Measurements from ENCODE around the gene ZSCAN26. TPM values are rescaled to one million over a fixed set of nuclear protein-coding genes. Genes with fewer than 3 reads are reported as not detected.

The ZSCAN26 gene
- total and polyA plus RNA-seq, 8 donors: 7.0 to 46.9 (median 12.9) TPM

DNA sequence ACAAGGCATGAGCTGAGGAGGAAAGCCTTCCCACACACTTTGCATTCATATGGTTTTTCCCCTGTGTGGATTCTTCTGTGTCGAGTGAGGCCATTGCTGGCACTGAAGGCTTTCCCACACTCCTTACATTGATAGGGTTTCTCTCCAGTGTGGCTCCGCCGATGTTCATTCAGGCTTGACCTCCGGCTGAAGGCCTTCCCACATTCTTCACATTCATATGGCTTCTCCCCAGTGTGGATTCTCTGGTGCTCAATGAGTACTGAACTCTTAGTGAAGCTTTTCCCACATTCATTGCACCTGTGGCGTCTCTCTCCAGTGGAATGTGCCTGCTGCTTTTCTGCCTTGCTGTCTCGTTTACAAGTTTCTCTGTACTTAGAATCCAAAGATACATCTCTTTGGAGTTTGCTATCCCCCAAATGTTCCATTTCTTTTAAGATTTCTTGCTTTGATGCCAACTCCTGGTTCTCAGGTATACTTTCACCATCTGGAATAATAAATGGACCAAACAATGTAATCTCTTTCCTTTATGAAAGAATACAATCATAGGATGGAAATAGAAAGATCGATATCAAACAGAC is 59.5 kb downstream of the ZSCAN26 start:
- peaks cover 22 to 49% (median 38%) of the 10 kb centered on the region in 4 donors for H3K9me3 ChIP-seq
- H3K4me3 ChIP-seq: no peak overlapping the region
- H3K27ac ChIP-seq: no peak overlapping the region
- H3K27me3 ChIP-seq: no peaks in the 10 kb centered on the region
- intact Hi-C loops (cut with DNase I; ENCODE audit: low total_unique reads): no loop called here
- peaks cover 23 to 84% (median 51%) of the 10 kb centered on the region in 4 donors for H3K36me3 ChIP-seq
- WGBS, 5 donors: 95 to 98% (median 96%) methylated on average over 7 of the region's 7 CpGs
- no peaks in the 10 kb centered on the region for H3K4me1 ChIP-seq
- no peak for TF ChIP-seq EP300 (IDR thresholded peaks at IDR 0.05)
- TF ChIP-seq POLR2A (IDR thresholded peaks at IDR 0.05): no peak
- no peak for TF ChIP-seq POLR2AphosphoS5 (IDR thresholded peaks at IDR 0.05)
- TF ChIP-seq CTCF (IDR thresholded peaks at IDR 0.05): no peak
- DNase-seq: no peak

Small RNAs within 50 kb of the gene (small RNA-seq; reads per million reads assigned to genes)
- gene AL021997.1: 0 reads per million in 4 donors
- 0 reads per million in 4 donors for gene AL021997.2

Other genes starting within 250 kb of the ZSCAN26 start
- gene ZNF165, start 186.6 kb upstream of the ZSCAN26 start, total RNA-seq: 1 to 10 TPM in 4 of 5 donors, not detected in 1; 1.2 to 4.2 (median 2.7) TPM
- gene ZNF165, start 186.6 kb upstream of the ZSCAN26 start, polyA plus RNA-seq: 1 to 10 TPM; 1.7 to 2.3 (median 1.8) TPM
- gene ZSCAN16, start 142.5 kb upstream of the ZSCAN26 start, total RNA-seq: 1 to 10 TPM in 4 of 5 donors, not detected in 1; 3.8 to 9.0 (median 4.9) TPM
- gene ZSCAN16, start 142.5 kb upstream of the ZSCAN26 start, polyA plus RNA-seq: 10 to 100 TPM in 1 of 3 donors, 1 to 10 TPM in 2; 6.1 to 13.0 (median 7.1) TPM
- 100 to 1,000 TPM in 1 of 5 donors, 10 to 100 TPM in 3, 1 to 10 TPM in 1; 6.4 to 101 (median 17.8) TPM for gene ZKSCAN8, start 125.3 kb upstream of the ZSCAN26 start, total RNA-seq
- gene ZKSCAN8, start 125.3 kb upstream of the ZSCAN26 start, polyA plus RNA-seq: 1 to 10 TPM; 1.8 to 2.9 (median 1.8) TPM
- 10 to 100 TPM in 3 of 5 donors, 1 to 10 TPM in 2; 1.8 to 37.9 (median 15.1) TPM for gene ZSCAN9, start 41.9 kb upstream of the ZSCAN26 start, total RNA-seq
- gene ZSCAN9, start 41.9 kb upstream of the ZSCAN26 start, polyA plus RNA-seq: 1 to 10 TPM; 5.7 to 7.9 (median 7.0) TPM
- 1 to 10 TPM in 4 of 5 donors, under 1 TPM in 1; under 0.01 to 6.4 (median 2.0) TPM for gene ZKSCAN4, start 14.9 kb upstream of the ZSCAN26 start, total RNA-seq
- gene ZKSCAN4, start 14.9 kb upstream of the ZSCAN26 start, polyA plus RNA-seq: 1 to 10 TPM; 1.8 to 3.8 (median 2.6) TPM
- gene NKAPL, start 7.8 kb upstream of the ZSCAN26 start, total RNA-seq: under 1 TPM in 2 of 5 donors, not detected in 3; 0.45 to 0.55 TPM
- 1 to 10 TPM in 2 of 3 donors, under 1 TPM in 1; 0.87 to 4.4 (median 2.2) TPM for gene NKAPL, start 7.8 kb upstream of the ZSCAN26 start, polyA plus RNA-seq
- gene PGBD1, start 14.4 kb downstream of the ZSCAN26 start, total RNA-seq: 1 to 10 TPM in 3 of 5 donors, under 1 TPM in 2; 0.58 to 5.8 (median 5.1) TPM
- gene PGBD1, start 14.4 kb downstream of the ZSCAN26 start, polyA plus RNA-seq: 1 to 10 TPM in 2 of 3 donors, under 1 TPM in 1; 0.92 to 2.0 (median 1.4) TPM
- gene ZSCAN31, start 69.0 kb downstream of the ZSCAN26 start, total RNA-seq: 10 to 100 TPM in 2 of 5 donors, 1 to 10 TPM in 3; 2.3 to 13.4 (median 9.9) TPM
- gene ZSCAN31, start 69.0 kb downstream of the ZSCAN26 start, polyA plus RNA-seq: 1 to 10 TPM; 2.7 to 8.2 (median 5.3) TPM
- 10 to 100 TPM in 1 of 5 donors, 1 to 10 TPM in 4; 2.3 to 31.2 (median 4.6) TPM for gene ZKSCAN3, start 82.8 kb downstream of the ZSCAN26 start, total RNA-seq
- gene ZKSCAN3, start 82.8 kb downstream of the ZSCAN26 start, polyA plus RNA-seq: 1 to 10 TPM in 2 of 3 donors, under 1 TPM in 1; 0.61 to 1.6 (median 1.0) TPM
- 10 to 100 TPM in 1 of 5 donors, 1 to 10 TPM in 4; 1.4 to 10.5 (median 7.1) TPM for gene ZSCAN12, start 132.6 kb downstream of the ZSCAN26 start, total RNA-seq
- gene ZSCAN12, start 132.6 kb downstream of the ZSCAN26 start, polyA plus RNA-seq: 1 to 10 TPM; 1.1 to 1.8 (median 1.7) TPM
- gene ZSCAN23, start 176.3 kb downstream of the ZSCAN26 start, total RNA-seq: 1 to 10 TPM in 1 of 5 donors, under 1 TPM in 1, not detected in 3; 0.58 to 5.3 TPM
- under 1 TPM in 2 of 3 donors, not detected in 1; 0.23 to 0.75 TPM for gene ZSCAN23, start 176.3 kb downstream of the ZSCAN26 start, polyA plus RNA-seq
- gene GPX6, start 248.7 kb downstream of the ZSCAN26 start, total RNA-seq: not detected
- not detected for gene GPX6, start 248.7 kb downstream of the ZSCAN26 start, polyA plus RNA-seq

Measured in stomach (tissue), 9 donors.